ENCODE data around the gene GUCA2B.

GUCA2B gene

GRCh38 chr1:42152907-42153600 lies at the start of gene GUCA2B:
GUCA2B (plus strand) TSS chr1:42153410; CDS start chr1:42153451, 41 bp downstream.
- H3K27me3 ChIP-seq (replicated peaks), result no peaks in the 10 kb centered on the region
- no peaks in the 10 kb centered on the region for H3K36me3 ChIP-seq (replicated peaks)
- H3K27ac ChIP-seq, result no peak within 1 kb of the TSS
- DNase-seq, result no peak
- in situ Hi-C loops (cut with HindIII; ENCODE audit: low pct_ligation_motif_present, low sequenced_read_pairs), result no loop called here
- TF ChIP-seq CTCF (IDR thresholded peaks at IDR 0.05; ENCODE audit: low read depth, low read length, missing control alignments), result no peak
- H3K4me3 ChIP-seq (ENCODE audit: low read depth, low read length), result no peak within 1 kb of the TSS

GRCh38 chr1:42105025-42105424 lies 48.2 kb upstream of the GUCA2B start:
- Histone ChIP-seq H3K27ac (no peak overlapping the region), H3K4me3 (ENCODE audit: low read depth, low read length) (no peak overlapping the region), H3K36me3 (replicated peaks) (no peaks in the 10 kb centered on the region), H3K27me3 (replicated peaks) (no peaks in the 10 kb centered on the region)
- DNase-seq, result no peak
- in situ Hi-C loops (cut with HindIII; ENCODE audit: low pct_ligation_motif_present, low sequenced_read_pairs), result no loop called here
- TF ChIP-seq CTCF (IDR thresholded peaks at IDR 0.05; ENCODE audit: low read depth, low read length, missing control alignments), result no peak

GRCh38 chr1:42108309-42108708 lies 44.9 kb upstream of the GUCA2B start:
- Histone ChIP-seq H3K4me3 (ENCODE audit: low read depth, low read length) (no peak overlapping the region), H3K27ac (no peak overlapping the region), H3K27me3 (replicated peaks) (no peaks in the 10 kb centered on the region), H3K36me3 (replicated peaks) (no peaks in the 10 kb centered on the region)
- in situ Hi-C loops (cut with HindIII; ENCODE audit: low pct_ligation_motif_present, low sequenced_read_pairs), result no loop called here
- no peak for DNase-seq
- TF ChIP-seq CTCF (IDR thresholded peaks at IDR 0.05; ENCODE audit: low read depth, low read length, missing control alignments), result no peak

GRCh38 chr1:42109600-42109999 lies 43.6 kb upstream of the GUCA2B start:
- H3K4me3 ChIP-seq (ENCODE audit: low read depth, low read length), result no peak overlapping the region
- in situ Hi-C loops (cut with HindIII; ENCODE audit: low pct_ligation_motif_present, low sequenced_read_pairs), result no loop called here
- no peaks in the 10 kb centered on the region for H3K36me3 ChIP-seq (replicated peaks)
- no peak for TF ChIP-seq CTCF (IDR thresholded peaks at IDR 0.05; ENCODE audit: low read depth, low read length, missing control alignments)
- no peak for DNase-seq
- no peak overlapping the region for H3K27ac ChIP-seq
- no peaks in the 10 kb centered on the region for H3K27me3 ChIP-seq (replicated peaks)

GRCh38 chr1:42114229-42114628 lies 39.0 kb upstream of the GUCA2B start:
- H3K27me3 ChIP-seq (replicated peaks), result no peaks in the 10 kb centered on the region
- in situ Hi-C loops (cut with HindIII; ENCODE audit: low pct_ligation_motif_present, low sequenced_read_pairs), result no loop called here
- no peak for TF ChIP-seq CTCF (IDR thresholded peaks at IDR 0.05; ENCODE audit: low read depth, low read length, missing control alignments)
- no peak overlapping the region for H3K27ac ChIP-seq
- H3K36me3 ChIP-seq (replicated peaks), result no peaks in the 10 kb centered on the region
- no peak for DNase-seq
- H3K4me3 ChIP-seq (ENCODE audit: low read depth, low read length), result no peak overlapping the region

- H3K4me3 ChIP-seq (ENCODE audit: low read depth, low read length), result no peak overlapping the region
- no peak overlapping the region for H3K27ac ChIP-seq
- DNase-seq, result no peak
- no peaks in the 10 kb centered on the region for H3K36me3 ChIP-seq (replicated peaks)
- TF ChIP-seq CTCF (IDR thresholded peaks at IDR 0.05; ENCODE audit: low read depth, low read length, missing control alignments), result no peak
- in situ Hi-C loops (cut with HindIII; ENCODE audit: low pct_ligation_motif_present, low sequenced_read_pairs), result no loop called here
- H3K27me3 ChIP-seq (replicated peaks), result no peaks in the 10 kb centered on the region
Observed at GRCh38 chr1:42117214-42117613, 36.0 kb upstream of the GUCA2B start.

Measured in brain microvascular endothelial cell (primary cell).